Sigmoid colon (tissue), 4 donors: ENCODE results near the gene CD28.

ENCODE experiments used
- EP300 ChIP-seq, 4 donors: sonication (generic); formaldehyde crosslinking; IDR thresholded peaks; one replicate each; pipeline ENCODE4 v1.6.1; 2017; ENCODE audit warnings: antibody characterized with exemption in 4 of 4
- POLR2A ChIP-seq, 2 donors: fragments of 450-650 bp; IDR thresholded peaks; one replicate each; pipeline ENCODE4 v1.6.1; 2016; ENCODE audit warnings: antibody characterized with exemption in 2 of 2, mild to moderate bottlenecking in 2 of 2, moderate library complexity in 2 of 2

GRCh38 chr2:203772456-203773165, 66.2 kb downstream of the CD28 start:
- TF ChIP-seq EP300 (IDR thresholded peaks at IDR 0.05) (no peak), POLR2A (IDR thresholded peaks at IDR 0.05) (no peak)
